RWPE2 (cell line): ENCODE data around the gene RABGAP1L.
"Not testable (repeated sequence)": the region's sequence is repeated elsewhere in the genome, so short reads cannot be mapped to it uniquely, and the experiment has no call there.

Experiments used
- ATAC-seq: fragments of 200-7000 bp; cut with Tn5 transposase; 3 replicates; pipeline ENCODE4 v1.9.1; 2021; ENCODE audit warnings: low read depth
- DNase-seq: peaks from one replicate; pipeline ENCODE4 v3.0.0-alpha.2; 2020; ENCODE audit warnings: low spot score
- H3K27ac ChIP-seq: fragments of 450-650 bp; 2 replicates; pipeline ENCODE4 v1.5.1; 2017; ENCODE audit warnings: mild to moderate bottlenecking; ENCODE audit not compliant: poor library complexity, severe bottlenecking
- H3K27me3 ChIP-seq: fragments of 250-450 bp; sonication (Bioruptor Pico); 2 replicates; pipeline ENCODE4 v1.5.1; 2021; ENCODE audit warnings: mild to moderate bottlenecking, moderate library complexity; ENCODE audit not compliant: insufficient read depth, poor library complexity, severe bottlenecking
- H3K36me3 ChIP-seq: fragments of 250-450 bp; sonication (Bioruptor Pico); 2 replicates; pipeline ENCODE4 v1.5.1; 2020; ENCODE audit warnings: low read depth, mild to moderate bottlenecking, moderate library complexity
- H3K4me1 ChIP-seq: fragments of 250-450 bp; sonication (Bioruptor Pico); 2 replicates; pipeline ENCODE4 v1.5.1; 2021; ENCODE audit warnings: mild to moderate bottlenecking, moderate library complexity; ENCODE audit not compliant: insufficient read depth, poor library complexity, severe bottlenecking
- H3K4me3 ChIP-seq: fragments of 250-450 bp; sonication (Bioruptor Pico); 2 replicates; pipeline ENCODE4 v1.5.1; 2021; ENCODE audit warnings: mild to moderate bottlenecking, moderate library complexity; ENCODE audit not compliant: severe bottlenecking
- H3K9me3 ChIP-seq: fragments of 250-450 bp; sonication (Bioruptor Pico); 2 replicates; pipeline ENCODE4 v1.5.1; 2021; ENCODE audit warnings: mild to moderate bottlenecking, moderate library complexity; ENCODE audit not compliant: severe bottlenecking
- TF ChIP-seq, protein P1 (sequence below): fragments of 450-650 bp; IDR thresholded peaks from one replicate; pipeline ENCODE4 v1.5.1; 2017; ENCODE audit warnings: mild to moderate bottlenecking, moderate library complexity; ENCODE audit not compliant: poor library complexity, severe bottlenecking

The RABGAP1L gene

GRCh38 chr1:174584071-174584470 lies 424.8 kb downstream of the RABGAP1L start:
- Histone ChIP-seq H3K4me3 (no peak overlapping the region), H3K9me3 (peaks cover 3% of the 10 kb centered on the region), H3K4me1 (no peaks in the 10 kb centered on the region), H3K36me3 (no peaks in the 10 kb centered on the region), H3K27ac (no peak overlapping the region), H3K27me3 (no peaks in the 10 kb centered on the region)
- DNase-seq = no peak
- ATAC-seq = no peak
- TF ChIP-seq, protein P1, sequence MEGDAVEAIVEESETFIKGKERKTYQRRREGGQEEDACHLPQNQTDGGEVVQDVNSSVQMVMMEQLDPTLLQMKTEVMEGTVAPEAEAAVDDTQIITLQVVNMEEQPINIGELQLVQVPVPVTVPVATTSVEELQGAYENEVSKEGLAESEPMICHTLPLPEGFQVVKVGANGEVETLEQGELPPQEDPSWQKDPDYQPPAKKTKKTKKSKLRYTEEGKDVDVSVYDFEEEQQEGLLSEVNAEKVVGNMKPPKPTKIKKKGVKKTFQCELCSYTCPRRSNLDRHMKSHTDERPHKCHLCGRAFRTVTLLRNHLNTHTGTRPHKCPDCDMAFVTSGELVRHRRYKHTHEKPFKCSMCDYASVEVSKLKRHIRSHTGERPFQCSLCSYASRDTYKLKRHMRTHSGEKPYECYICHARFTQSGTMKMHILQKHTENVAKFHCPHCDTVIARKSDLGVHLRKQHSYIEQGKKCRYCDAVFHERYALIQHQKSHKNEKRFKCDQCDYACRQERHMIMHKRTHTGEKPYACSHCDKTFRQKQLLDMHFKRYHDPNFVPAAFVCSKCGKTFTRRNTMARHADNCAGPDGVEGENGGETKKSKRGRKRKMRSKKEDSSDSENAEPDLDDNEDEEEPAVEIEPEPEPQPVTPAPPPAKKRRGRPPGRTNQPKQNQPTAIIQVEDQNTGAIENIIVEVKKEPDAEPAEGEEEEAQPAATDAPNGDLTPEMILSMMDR = no peak

DNA sequence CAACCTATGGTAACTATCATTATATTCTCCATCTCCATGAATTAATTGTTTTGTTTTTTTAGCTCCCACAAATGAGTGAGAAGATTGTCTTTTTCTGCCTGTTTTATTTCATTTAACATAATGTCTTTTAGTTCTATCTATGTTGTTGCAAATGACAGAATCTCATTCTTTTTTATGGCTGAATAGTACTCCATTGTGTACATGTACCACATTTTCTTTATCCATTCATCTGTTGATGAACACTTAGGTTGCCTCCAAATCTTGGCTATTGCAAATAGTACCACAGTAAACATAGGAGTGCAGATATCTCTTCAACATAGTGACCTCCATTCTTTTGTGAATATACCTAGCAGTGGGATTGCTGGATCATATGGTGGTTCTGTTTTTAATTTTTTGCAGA lies 429.3 kb downstream of the RABGAP1L start:
- H3K4me3 ChIP-seq, H3K36me3 ChIP-seq, H3K9me3 ChIP-seq, H3K27me3 ChIP-seq, H3K4me1 ChIP-seq, H3K27ac ChIP-seq, DNase-seq, ATAC-seq: not testable (repeated sequence)

DNA sequence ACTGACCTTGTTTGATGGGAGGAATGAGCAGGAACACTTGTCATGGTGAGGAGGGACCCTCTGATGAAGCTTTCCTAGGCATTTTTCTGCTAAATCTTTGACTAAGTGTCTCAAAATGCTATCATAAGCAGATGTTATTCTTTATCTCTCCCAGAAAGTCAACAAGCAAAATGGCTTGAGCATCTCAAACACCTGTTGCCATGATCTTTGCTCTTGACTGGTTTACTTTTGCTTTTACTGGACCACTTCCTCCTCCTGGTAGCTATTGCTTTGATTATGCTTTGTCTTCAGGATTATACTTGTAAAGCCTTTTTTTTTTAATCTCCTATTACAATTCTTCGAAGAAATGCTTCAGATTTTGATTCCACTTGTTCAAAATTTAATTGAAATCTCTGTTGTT lies 445.9 kb downstream of the RABGAP1L start:
- TF ChIP-seq, protein P1 = no peak
- Histone ChIP-seq H3K36me3 (no peaks in the 10 kb centered on the region), H3K9me3 (no peaks in the 10 kb centered on the region), H3K4me1 (no peaks in the 10 kb centered on the region), H3K27ac (no peak overlapping the region), H3K4me3 (no peak overlapping the region), H3K27me3 (no peaks in the 10 kb centered on the region)
- ATAC-seq = no peak
- no peak for DNase-seq

DNA sequence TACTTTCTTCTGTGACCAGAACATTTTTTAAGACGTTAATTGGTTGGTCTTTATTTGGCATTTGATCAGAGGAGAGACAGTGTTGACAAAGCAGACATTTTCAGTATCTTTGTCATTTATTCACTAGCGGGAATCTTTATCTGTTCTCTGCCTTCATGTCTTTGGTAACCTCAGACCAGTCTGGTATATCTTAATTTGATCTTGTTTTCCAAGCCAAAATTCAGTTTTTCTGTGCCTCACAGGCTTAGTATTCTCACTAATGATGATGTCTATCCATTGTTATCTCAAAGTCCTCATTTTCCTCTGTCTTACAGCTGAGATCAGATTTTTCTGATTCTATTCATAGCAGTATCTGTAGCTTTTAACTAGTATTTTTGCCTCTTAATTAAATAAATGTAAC lies 447.2 kb downstream of the RABGAP1L start:
- Histone ChIP-seq H3K4me1 (no peaks in the 10 kb centered on the region), H3K36me3 (no peaks in the 10 kb centered on the region), H3K9me3 (no peaks in the 10 kb centered on the region), H3K27ac (no peak overlapping the region), H3K4me3 (no peak overlapping the region), H3K27me3 (no peaks in the 10 kb centered on the region)
- TF ChIP-seq, protein P1 = no peak
- ATAC-seq (no peak), DNase-seq (no peak)

- not testable (repeated sequence) for H3K36me3 ChIP-seq, H3K4me1 ChIP-seq, H3K27ac ChIP-seq, DNase-seq, H3K4me3 ChIP-seq, H3K9me3 ChIP-seq, ATAC-seq, H3K27me3 ChIP-seq
Observed at GRCh38 chr1:174617905-174618304, 458.6 kb downstream of the RABGAP1L start.

DNA sequence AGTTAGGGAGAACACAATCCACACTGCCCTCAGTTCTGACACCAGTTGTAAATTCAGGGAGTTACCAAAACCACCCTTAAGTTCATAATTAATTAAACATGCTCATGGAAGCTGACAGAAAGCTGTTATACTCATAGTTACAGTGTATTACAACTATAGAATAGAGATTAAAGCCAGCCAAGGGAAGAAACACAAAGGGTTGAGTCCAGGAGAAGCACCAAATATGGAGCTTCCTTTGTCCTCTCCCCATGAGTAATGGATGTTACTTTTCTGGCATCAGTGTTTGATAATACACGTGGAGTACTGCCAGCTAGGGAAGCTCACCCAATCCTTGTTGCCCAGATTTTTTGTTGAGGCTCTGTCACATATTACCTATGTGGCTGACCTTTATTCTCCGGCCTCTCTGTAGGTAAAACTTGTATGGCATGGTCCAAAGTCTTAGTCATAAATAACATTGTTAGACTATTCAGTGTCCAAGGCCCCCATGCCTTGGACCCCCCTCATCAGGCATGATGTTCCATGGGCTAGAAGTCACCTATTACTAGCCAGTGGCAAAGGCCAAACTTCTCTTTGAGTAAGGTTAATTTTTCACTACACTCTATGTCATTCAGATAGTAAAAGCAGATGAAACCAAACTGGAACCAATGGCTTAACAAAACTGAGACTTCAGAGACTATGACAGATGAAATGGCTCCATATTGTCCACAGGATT lies 464.2 kb downstream of the RABGAP1L start:
- no peak for DNase-seq
- no peaks in the 10 kb centered on the region for H3K27me3 ChIP-seq
- TF ChIP-seq, protein P1 = no peak
- no peaks in the 10 kb centered on the region for H3K9me3 ChIP-seq
- no peaks in the 10 kb centered on the region for H3K36me3 ChIP-seq
- H3K4me1 ChIP-seq = no peaks in the 10 kb centered on the region
- no peak overlapping the region for H3K4me3 ChIP-seq
- no peak overlapping the region for H3K27ac ChIP-seq
- ATAC-seq = no peak
